NCI-H1694 (cell line): ENCODE data around the gene DSCAM.
"Not testable (repeated sequence)": the region's sequence is repeated elsewhere in the genome, so short reads cannot be mapped to it uniquely, and the experiment has no call there.

Source experiments
- DNase-seq: peaks from one replicate; lab custom pipeline; 2025; lab: John Stamatoyannopoulos, UW

DSCAM gene

DNA sequence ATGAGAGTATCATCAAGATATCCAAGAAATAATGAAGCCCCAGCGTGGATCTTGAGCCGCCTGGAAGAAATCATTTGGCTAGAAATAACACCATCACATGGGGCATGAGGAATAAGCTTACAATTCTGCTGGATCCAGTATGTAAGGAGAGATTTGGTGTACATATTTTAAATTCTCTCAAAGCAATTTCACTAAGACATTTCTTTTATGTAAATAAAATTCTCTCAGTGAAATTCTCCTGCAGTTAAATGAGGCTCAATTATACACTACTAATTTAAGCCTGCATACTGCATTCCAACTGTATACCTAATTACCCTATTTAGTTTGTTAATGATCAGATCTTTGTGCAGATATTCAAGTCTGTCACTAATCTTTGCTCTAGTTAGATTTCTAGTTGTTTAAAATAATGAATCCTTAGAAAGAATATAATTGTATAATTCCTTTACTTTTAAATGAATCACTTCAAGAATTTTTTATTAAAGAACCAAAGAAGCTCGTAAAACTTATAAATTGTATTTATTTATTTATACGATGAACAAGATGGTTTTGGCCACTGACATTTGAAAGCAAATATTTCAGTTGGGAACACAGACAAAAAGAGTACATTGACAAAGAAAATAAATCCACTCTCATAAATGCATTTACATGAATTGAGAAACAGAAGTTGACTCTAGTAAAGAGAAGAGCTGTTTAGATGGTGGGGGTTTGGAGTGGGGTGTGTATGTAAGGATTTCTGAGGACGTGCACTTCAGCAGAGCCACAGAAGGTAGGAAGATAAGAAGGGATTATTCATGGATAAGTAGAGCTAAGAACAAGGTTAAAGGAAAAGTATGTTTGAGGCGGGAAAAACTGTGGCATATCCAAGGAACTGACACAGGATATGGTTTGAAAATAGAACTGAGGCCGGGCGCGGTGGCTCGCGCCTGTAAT lies 466.8 kb downstream of the DSCAM start:
- no peak for DNase-seq

DNA sequence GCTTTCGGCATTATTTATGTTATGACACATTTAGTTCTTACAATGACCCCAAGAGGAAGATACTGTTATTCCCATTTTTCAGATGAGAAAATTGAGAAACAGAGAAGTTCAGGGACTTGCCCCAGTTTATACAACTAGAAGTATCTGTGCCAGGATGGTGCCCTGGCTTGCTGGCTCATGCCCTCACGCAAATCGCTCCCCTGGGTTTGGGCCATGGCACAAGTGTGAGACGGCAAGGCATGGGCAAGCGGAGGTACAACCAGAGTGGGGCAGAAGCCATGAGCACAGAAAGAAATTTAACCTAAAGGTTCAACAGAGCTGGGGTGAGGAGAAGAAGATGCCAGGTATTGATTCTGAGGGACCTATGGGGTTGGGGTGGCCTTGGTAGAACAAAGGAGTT lies 469.8 kb downstream of the DSCAM start:
- DNase-seq = no peak

GRCh38 chr21:40373761-40374160 lies 473.2 kb downstream of the DSCAM start:
- DNase-seq = no peak

DNA sequence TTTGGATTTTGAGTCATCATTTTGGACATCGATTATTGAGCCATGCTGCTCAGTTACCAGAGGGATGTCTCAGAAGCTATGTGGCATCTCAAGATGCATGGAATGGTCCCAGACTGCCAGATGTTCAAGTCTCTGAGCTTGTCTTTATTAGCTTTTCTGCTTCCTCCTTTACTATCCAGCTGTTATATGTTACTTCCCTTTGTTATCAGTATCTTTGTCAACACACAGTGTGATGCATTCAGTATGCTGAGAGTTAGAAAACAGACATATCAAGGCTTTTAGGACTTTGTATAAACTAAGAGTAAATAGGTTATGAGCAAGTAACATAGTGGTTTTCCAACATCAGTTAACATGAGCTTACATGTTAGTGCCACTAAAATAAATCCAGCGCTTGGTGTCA lies 474.5 kb downstream of the DSCAM start:
- DNase-seq = no peak

GRCh38 chr21:40371329-40371728 lies 475.6 kb downstream of the DSCAM start:
- no peak for DNase-seq

DNA sequence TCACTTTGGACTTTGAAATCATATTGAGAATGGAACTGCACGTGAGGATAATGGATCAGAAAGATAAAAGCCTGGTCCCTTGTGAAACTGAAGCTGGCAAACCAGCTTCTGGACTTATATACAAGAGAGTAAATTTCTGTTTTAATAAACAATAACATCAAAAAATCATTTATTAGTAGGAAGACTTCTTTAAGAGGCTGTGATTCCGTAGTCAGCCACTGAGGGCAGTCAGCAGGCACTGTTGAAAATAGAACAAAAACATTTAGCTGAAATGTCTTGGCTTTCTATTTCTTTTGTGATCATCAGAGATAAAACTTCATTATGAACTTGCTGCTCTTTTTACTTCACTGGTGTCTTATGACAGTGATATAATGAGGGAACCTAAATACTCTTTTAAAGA lies 490.3 kb downstream of the DSCAM start:
- DNase-seq = no peak

GRCh38 chr21:40355076-40355475 lies 491.9 kb downstream of the DSCAM start:
- no peak for DNase-seq

DNA sequence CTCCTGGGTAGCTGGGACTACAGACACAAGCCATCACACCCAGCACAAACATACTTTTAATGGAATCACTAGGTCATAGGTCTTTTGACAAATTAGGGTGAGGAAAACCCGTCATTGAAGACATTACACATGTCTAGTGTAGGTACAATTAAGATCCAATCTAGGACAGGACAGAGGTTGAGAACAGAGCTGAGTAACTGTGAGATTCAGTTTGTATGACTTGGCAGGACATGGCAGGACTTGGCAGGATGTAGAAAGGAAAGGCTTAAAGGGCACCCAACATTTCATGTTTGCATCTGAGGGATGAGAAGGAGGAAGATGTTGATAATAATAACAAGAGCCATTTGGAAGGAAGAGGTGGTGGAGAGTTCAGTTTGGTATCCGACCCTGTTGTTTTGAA lies 496.0 kb downstream of the DSCAM start:
- DNase-seq = no peak

GRCh38 chr21:40349591-40349990 lies 497.4 kb downstream of the DSCAM start:
- DNase-seq = no peak

DNA sequence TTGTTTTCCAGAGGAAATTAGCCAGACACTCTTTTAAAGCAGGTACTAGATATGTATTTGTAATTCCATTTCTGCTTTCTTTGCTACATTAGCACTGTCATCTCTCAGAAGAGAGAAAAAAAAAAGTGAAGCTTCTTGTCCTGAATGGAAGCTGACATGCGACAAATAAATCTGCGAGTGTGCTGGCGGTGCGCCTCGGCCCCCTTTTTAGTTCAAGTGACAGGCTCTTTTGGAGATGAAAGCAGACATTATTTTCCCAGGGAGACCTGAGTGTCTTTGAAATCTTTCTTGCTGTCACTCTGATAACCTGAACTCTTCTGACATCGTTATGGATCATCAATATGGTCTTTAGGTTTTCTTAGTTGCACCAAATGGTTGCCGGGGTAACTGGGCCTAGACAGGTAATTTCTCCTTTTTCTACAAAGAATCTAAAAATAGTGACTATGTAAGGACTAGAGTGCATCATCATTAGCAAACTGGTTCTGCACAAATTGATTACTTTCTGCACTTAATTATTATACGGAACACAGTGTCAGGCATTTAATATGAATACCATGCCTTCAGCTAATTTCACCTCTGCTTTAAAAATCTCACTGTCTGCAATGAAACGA lies 501.1 kb downstream of the DSCAM start:
- no peak for DNase-seq

DNA sequence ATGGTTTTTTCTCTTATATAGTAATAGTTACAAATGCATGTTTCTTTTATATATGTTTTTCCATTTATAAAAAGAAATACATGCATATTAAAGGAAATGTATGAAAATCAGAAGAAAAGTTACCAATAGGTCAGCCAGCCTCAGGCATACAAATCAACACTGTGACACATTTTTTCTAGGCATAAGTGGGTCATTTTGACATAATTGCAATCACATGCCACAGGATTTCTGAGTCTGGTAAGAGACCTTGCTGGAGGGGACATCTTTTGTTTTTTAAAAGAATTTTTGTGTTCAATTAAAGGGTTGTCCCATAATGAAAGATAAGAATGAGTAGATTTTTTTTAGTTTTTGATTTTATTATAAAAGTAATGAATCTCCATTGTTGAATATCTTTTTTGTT lies 506.6 kb downstream of the DSCAM start:
- no peak for DNase-seq

GRCh38 chr21:40339050-40339449 lies 507.9 kb downstream of the DSCAM start:
- DNase-seq = no peak

DNA sequence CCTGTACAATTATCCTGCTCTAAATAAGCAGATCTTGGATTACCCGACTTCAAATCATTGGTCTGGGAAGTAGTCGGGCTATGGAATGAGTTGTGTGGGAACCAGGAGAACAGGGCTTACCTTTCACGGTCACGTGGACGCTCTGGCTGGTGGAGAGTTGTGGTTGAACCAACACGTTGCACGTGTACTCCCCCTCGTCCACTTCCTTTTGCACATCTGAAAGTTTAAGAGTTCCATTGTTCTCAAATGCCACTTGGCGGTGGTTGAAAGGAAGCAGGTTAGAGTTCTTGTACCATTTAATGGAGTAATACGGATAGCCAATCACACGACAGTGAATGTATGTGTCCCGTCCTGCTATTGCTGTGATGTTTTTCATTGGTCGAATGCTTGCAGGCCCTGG lies 509.0 kb downstream of the DSCAM start:
- DNase-seq = no peak

DNA sequence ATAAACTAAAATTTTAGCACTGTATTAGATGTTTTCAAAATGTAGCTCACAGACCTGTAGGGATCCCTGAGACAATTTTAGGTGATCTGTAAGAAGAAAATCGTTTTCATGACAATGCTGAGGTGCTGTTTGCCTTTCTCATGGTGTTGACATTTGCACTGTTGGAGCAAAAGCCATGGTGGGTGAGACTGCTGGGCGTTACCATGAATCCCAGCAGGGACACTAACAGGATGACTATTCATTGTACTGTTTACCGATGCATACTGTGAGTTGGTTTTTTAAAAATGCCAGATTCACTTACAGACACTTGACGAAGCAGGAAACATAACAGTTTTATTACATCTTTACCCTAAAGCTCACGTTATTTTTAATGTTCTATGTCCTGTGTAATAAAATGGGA lies 511.3 kb downstream of the DSCAM start:
- DNase-seq = no peak

GRCh38 chr21:40334159-40334558 lies 512.8 kb downstream of the DSCAM start:
- DNase-seq = no peak

DNA sequence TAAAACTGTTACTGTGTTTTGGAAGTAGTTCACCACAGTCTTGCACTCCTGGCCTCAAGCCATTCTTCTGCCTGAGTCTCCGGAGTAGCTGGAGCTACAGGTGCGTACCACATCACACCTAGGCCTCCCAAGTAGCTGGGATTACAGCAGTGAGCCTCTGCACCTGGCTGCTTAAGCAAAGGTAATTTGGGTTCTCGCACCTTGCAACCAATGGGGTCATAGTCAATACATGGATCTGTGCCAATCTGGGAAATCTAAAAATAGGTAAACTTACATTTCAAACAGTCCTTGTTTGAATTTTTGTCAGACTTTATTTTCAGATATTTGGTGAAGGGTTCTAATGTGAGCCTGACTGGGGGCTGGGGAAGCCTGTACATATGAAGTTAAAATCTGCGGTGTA lies 513.2 kb downstream of the DSCAM start:
- no peak for DNase-seq

DNA sequence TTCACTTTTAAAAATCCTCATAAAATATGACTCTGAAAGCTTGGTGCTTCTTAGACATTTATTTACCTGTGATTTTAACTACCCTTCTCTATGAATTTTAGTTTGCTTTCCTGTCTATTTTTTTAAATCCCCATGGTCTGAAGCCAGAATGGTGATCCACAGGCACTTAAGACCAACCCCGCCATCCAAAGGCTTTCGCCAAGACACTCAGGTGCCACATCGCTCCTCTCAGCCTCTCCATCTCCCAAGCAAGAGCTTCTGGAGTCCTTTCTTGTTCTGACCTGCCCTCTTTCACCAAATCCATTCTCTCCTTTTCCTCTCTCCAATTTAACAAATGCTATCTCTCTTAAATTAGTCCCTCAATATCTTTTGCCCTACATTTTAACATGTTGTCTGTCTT lies 515.2 kb downstream of the DSCAM start:
- no peak for DNase-seq

- DNase-seq = no peak
Measured at GRCh38 chr21:40331172-40331571, 515.8 kb downstream of the DSCAM start.

- DNase-seq = no peak
Measured at GRCh38 chr21:40324389-40324788, 522.6 kb downstream of the DSCAM start.

- not testable (repeated sequence) for DNase-seq
Measured at GRCh38 chr21:40320718-40321117, 526.2 kb downstream of the DSCAM start.

- no peak for DNase-seq
Measured at GRCh38 chr21:40318371-40318770, 528.6 kb downstream of the DSCAM start.

DNA sequence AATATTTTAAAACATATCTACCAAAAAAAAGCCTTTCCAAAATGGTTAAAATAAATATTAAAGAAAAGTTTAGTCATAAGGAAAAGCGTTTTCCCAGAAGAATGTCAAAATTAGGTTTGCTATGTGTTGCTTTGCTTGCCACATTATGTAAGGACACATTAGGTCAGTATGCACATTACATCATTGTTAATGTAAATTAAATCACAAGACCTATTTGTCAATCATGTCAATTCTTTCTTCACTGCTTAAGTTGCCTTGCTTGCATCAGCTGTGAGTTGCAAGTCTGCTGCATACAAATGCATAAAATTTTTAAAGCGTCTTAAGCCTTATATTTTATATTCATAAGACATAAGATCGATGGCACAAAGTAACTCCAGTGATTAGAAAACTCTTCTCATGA lies 530.9 kb downstream of the DSCAM start:
- DNase-seq = no peak

- DNase-seq = no peak
Measured at GRCh38 chr21:40315626-40316025, 531.3 kb downstream of the DSCAM start.

GRCh38 chr21:40313260-40313659 lies 533.7 kb downstream of the DSCAM start:
- DNase-seq = no peak
